Ascending aorta (tissue), 2 donors: Measurements from ENCODE around the gene AURKAIP1. TPM values are rescaled to one million over a fixed set of nuclear protein-coding genes. Genes with fewer than 3 reads are reported as not detected.
"Not testable (repeated sequence)": the region's sequence is repeated elsewhere in the genome, so short reads cannot be mapped to it uniquely, and the experiment has no call there.

Experiments used
- DNase-seq, 2 donors: peaks; one replicate each; pipeline ENCODE4 v3.0.0-alpha.2; 2019; ENCODE audit warnings: low spot score in 2 of 2
- H3K27ac ChIP-seq, 2 donors: fragments of 200-600 bp; sonication (generic); one replicate each; pipeline ENCODE4 v1.5.1; 2016 to 2017; ENCODE audit warnings: mild to moderate bottlenecking in 1 of 2
- H3K27me3 ChIP-seq: fragments of 200-600 bp; sonication (generic); one replicate; pipeline ENCODE4 v1.5.1; 2017
- H3K36me3 ChIP-seq, 2 donors: fragments of 200-600 bp; sonication (generic); one replicate each; pipeline ENCODE4 v1.5.1; 2016
- H3K4me1 ChIP-seq, 2 donors: fragments of 200-600 bp; sonication (generic); one replicate each; pipeline ENCODE4 v1.5.1; 2016 to 2017; ENCODE audit warnings: mild to moderate bottlenecking in 1 of 2
- H3K4me3 ChIP-seq, 2 donors: fragments of 200-600 bp; sonication (generic); one replicate each; pipeline ENCODE4 v1.5.1; 2016 to 2017; ENCODE audit warnings: mild to moderate bottlenecking in 1 of 2
- H3K9me3 ChIP-seq, 2 donors: fragments of 200-600 bp; sonication (generic); one replicate each; pipeline ENCODE4 v1.5.1; 2016
- intact Hi-C: fragments of 100-400 bp; cut with DNase I; formaldehyde crosslinking; loops from one replicate; pipeline ENCODE4 v1.15.1; 2023
- total RNA-seq: library from RNA; depleted of rRNA; stranded (reverse); fragments of >200 nt; gene quantifications from one replicate; pipeline ENCODE4 v1.1.0, GENCODE V29; 2016
- TF ChIP-seq, protein P1 (sequence below), 3 experiments: fragments of 200-600 bp in 2 of 3; fragments of 450-650 bp in 1 of 3; sonication (generic) in 2 of 3; IDR thresholded peaks; one replicate each; pipeline ENCODE4 v1.5.1; 2016 to 2019; ENCODE audit warnings: antibody characterized with exemption in 3 of 3, mild to moderate bottlenecking in 1 of 3, moderate library complexity in 1 of 3

The AURKAIP1 gene
- total RNA-seq, 1 donor from 2014 or later: 247 TPM

- peaks cover 23 to 26% of the 10 kb centered on the region in 2 donors for H3K4me1 ChIP-seq
- H3K27me3 ChIP-seq: no peaks in the 10 kb centered on the region
- H3K27ac ChIP-seq: peak overlapping the region; percentile 97 to 98
- peak overlapping the region; percentile 93 to 100 for H3K4me3 ChIP-seq
- peaks cover 7 to 9% of the 10 kb centered on the region in 2 donors for H3K36me3 ChIP-seq
- intact Hi-C loops: loop anchor here (2.0 kb wide), 2 partner anchors 15 to 65 kb away; partner anchors contain the start of genes MXRA8 and PUSL1
- peak in 1 of 2 donors; percentile 64 for DNase-seq
- TF ChIP-seq, protein P1, sequence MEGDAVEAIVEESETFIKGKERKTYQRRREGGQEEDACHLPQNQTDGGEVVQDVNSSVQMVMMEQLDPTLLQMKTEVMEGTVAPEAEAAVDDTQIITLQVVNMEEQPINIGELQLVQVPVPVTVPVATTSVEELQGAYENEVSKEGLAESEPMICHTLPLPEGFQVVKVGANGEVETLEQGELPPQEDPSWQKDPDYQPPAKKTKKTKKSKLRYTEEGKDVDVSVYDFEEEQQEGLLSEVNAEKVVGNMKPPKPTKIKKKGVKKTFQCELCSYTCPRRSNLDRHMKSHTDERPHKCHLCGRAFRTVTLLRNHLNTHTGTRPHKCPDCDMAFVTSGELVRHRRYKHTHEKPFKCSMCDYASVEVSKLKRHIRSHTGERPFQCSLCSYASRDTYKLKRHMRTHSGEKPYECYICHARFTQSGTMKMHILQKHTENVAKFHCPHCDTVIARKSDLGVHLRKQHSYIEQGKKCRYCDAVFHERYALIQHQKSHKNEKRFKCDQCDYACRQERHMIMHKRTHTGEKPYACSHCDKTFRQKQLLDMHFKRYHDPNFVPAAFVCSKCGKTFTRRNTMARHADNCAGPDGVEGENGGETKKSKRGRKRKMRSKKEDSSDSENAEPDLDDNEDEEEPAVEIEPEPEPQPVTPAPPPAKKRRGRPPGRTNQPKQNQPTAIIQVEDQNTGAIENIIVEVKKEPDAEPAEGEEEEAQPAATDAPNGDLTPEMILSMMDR (IDR thresholded peaks at IDR 0.05): no peak
- H3K9me3 ChIP-seq: no peaks in the 10 kb centered on the region
Observed at GRCh38 chr1:1373815-1374588, 1.0 kb downstream of the AURKAIP1 start.

- peaks cover 7 to 9% of the 10 kb centered on the region in 2 donors for H3K36me3 ChIP-seq
- TF ChIP-seq, protein P1 (IDR thresholded peaks at IDR 0.05): no peak
- peaks cover 23 to 26% of the 10 kb centered on the region in 2 donors for H3K4me1 ChIP-seq
- H3K27ac ChIP-seq: no peak overlapping the region
- no peaks in the 10 kb centered on the region for H3K9me3 ChIP-seq
- H3K4me3 ChIP-seq: peak overlapping the region in 1 of 2 donors; percentile 100
- no peak for DNase-seq
- no peaks in the 10 kb centered on the region for H3K27me3 ChIP-seq
- intact Hi-C loops: no loop called here
Observed at GRCh38 chr1:1373051-1373814, 1.8 kb downstream of the AURKAIP1 start.

GRCh38 chr1:1371746-1372711 lies 3.0 kb downstream of the AURKAIP1 start:
- H3K27ac ChIP-seq: no peak overlapping the region
- H3K4me3 ChIP-seq: no peak overlapping the region
- intact Hi-C loops: no loop called here

DNA sequence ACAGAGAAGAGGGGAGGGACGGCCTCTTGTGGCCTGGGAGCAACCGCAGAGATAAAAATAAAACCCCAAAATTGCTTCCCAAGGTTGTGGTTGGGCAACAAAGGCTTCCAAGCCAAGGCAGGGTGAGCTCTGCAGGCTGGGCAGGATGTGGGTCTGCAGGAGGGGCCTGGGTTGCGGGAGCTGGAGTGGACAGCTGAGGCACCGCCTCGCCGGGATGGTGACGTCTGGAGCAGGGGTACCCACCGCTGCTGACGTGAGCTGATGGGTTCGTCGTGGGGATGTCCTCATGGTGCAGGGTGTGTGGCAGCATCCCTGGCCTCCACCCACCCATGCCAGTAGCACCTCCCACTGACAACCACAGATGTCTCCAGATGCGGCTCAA lies 3.7 kb downstream of the AURKAIP1 start:
- H3K4me1 ChIP-seq: peaks cover 23 to 26% of the 10 kb centered on the region in 2 donors
- H3K4me3 ChIP-seq: no peak overlapping the region
- TF ChIP-seq, protein P1 (IDR thresholded peaks at IDR 0.05): no peak
- intact Hi-C loops: no loop called here
- no peaks in the 10 kb centered on the region for H3K9me3 ChIP-seq
- no peaks in the 10 kb centered on the region for H3K27me3 ChIP-seq
- peaks cover 7 to 9% of the 10 kb centered on the region in 2 donors for H3K36me3 ChIP-seq
- DNase-seq: no peak
- H3K27ac ChIP-seq: no peak overlapping the region

More at GRCh38 chr1:1371746-1372711, 3.0 kb downstream of the AURKAIP1 start:
- TF ChIP-seq, protein P1 (IDR thresholded peaks at IDR 0.05): peak; percentile 88 to 97 (median 96)
- peaks cover 23 to 26% of the 10 kb centered on the region in 2 donors for H3K4me1 ChIP-seq
- no peaks in the 10 kb centered on the region for H3K9me3 ChIP-seq
- peaks cover 7 to 9% of the 10 kb centered on the region in 2 donors for H3K36me3 ChIP-seq
- DNase-seq: peak in 1 of 2 donors; percentile 79
- H3K27me3 ChIP-seq: no peaks in the 10 kb centered on the region

- TF ChIP-seq, protein P1 (IDR thresholded peaks at IDR 0.05): no peak
- Histone ChIP-seq H3K27ac (no peak overlapping the region), H3K27me3 (no peaks in the 10 kb centered on the region), H3K4me3 (no peak overlapping the region), H3K9me3 (no peaks in the 10 kb centered on the region), H3K36me3 (peaks cover 7 to 9% of the 10 kb centered on the region in 2 donors), H3K4me1 (peaks cover 20 to 24% of the 10 kb centered on the region in 2 donors)
- intact Hi-C loops: no loop called here
- peak in 1 of 2 donors; percentile 63 for DNase-seq
Observed at GRCh38 chr1:1370771-1371300, 4.2 kb downstream of the AURKAIP1 start.

GRCh38 chr1:1370094-1370493 lies 4.9 kb downstream of the AURKAIP1 start:
- not testable (repeated sequence) for H3K27ac ChIP-seq, H3K9me3 ChIP-seq, DNase-seq

More at GRCh38 chr1:1370094-1370493, 4.9 kb downstream of the AURKAIP1 start:
- H3K4me3 ChIP-seq, H3K27me3 ChIP-seq, H3K36me3 ChIP-seq, intact Hi-C loops: not testable (repeated sequence)
- H3K4me1 ChIP-seq: peaks cover 19 to 21% of the 10 kb centered on the region in 2 donors
